Endothelial cell of umbilical vein (primary cell): Measurements from ENCODE around the gene PRR20C.
"Not testable (repeated sequence)": the region's sequence is repeated elsewhere in the genome, so short reads cannot be mapped to it uniquely, and the experiment has no call there.

ENCODE experiments used
- EZH2 ChIP-seq: IDR thresholded peaks from 2 replicates; pipeline ENCODE4 v1.6.1; 2012; ENCODE audit warnings: borderline replicate concordance, low read depth, mild to moderate bottlenecking, moderate library complexity, low read length, inconsistent platforms; ENCODE audit not compliant: severe bottlenecking
- FOS ChIP-seq: IDR thresholded peaks from 2 replicates; pipeline ENCODE4 v1.6.1; 2011; ENCODE audit warnings: mild to moderate bottlenecking, low read length, moderate library complexity, borderline replicate concordance; ENCODE audit not compliant: insufficient read depth
- GATA2 ChIP-seq: IDR thresholded peaks from 2 replicates; pipeline ENCODE4 v1.7.0; 2011; ENCODE audit warnings: low read depth, mild to moderate bottlenecking, moderate library complexity, mixed read lengths, low read length; ENCODE audit not compliant: insufficient read length, insufficient read depth
- JUN ChIP-seq: IDR thresholded peaks from 2 replicates; pipeline ENCODE4 v1.6.1; 2011; ENCODE audit warnings: borderline replicate concordance, low read depth; ENCODE audit not compliant: insufficient read length, insufficient read depth
- MAX ChIP-seq: IDR thresholded peaks from 2 replicates; pipeline ENCODE4 v1.6.1; 2011; ENCODE audit not compliant: insufficient read depth, insufficient read length
- MYC ChIP-seq: IDR thresholded peaks from one replicate; pipeline ENCODE4 v1.6.1; 2011; ENCODE audit warnings: mild to moderate bottlenecking, low read depth, low read length
- POLR2A ChIP-seq: IDR thresholded peaks from 2 replicates; pipeline ENCODE4 v1.6.1; 2012; ENCODE audit warnings: low read depth, mild to moderate bottlenecking, control low read depth, low read length
- POLR2AphosphoS5 ChIP-seq: IDR thresholded peaks from 2 replicates; pipeline ENCODE4 v1.6.1; 2012; ENCODE audit warnings: low read depth, mild to moderate bottlenecking, control low read depth, low read length, moderate library complexity; ENCODE audit not compliant: insufficient read depth
- TF ChIP-seq, protein P1 (sequence below), 2 donors: IDR thresholded peaks; 1 replicate in 1 of 2; 2 replicates in 1 of 2; pipeline ENCODE4 v1.5.1; 2011; ENCODE audit warnings: low read length in 2 of 2, mild to moderate bottlenecking in 2 of 2, moderate library complexity in 2 of 2, control low read depth in 1 of 2, inconsistent platforms in 1 of 2, low read depth in 1 of 2; ENCODE audit not compliant: insufficient read depth in 1 of 2; ENCODE audit errors: extremely low read depth in 1 of 2

- TF ChIP-seq, protein P1, sequence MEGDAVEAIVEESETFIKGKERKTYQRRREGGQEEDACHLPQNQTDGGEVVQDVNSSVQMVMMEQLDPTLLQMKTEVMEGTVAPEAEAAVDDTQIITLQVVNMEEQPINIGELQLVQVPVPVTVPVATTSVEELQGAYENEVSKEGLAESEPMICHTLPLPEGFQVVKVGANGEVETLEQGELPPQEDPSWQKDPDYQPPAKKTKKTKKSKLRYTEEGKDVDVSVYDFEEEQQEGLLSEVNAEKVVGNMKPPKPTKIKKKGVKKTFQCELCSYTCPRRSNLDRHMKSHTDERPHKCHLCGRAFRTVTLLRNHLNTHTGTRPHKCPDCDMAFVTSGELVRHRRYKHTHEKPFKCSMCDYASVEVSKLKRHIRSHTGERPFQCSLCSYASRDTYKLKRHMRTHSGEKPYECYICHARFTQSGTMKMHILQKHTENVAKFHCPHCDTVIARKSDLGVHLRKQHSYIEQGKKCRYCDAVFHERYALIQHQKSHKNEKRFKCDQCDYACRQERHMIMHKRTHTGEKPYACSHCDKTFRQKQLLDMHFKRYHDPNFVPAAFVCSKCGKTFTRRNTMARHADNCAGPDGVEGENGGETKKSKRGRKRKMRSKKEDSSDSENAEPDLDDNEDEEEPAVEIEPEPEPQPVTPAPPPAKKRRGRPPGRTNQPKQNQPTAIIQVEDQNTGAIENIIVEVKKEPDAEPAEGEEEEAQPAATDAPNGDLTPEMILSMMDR (IDR thresholded peaks at IDR 0.05; ENCODE audit: extremely low read depth in 1 of 2, insufficient read depth in 1 of 2, low read depth in 1 of 2, low read length in 2 of 2) = not testable (repeated sequence)
- TF ChIP-seq POLR2AphosphoS5, POLR2A, MAX, EZH2, MYC, FOS, JUN, GATA2: not testable (repeated sequence)
Measured at GRCh38 chr13:57153761-57154160, at the start of gene PRR20C.
